D721Med (cell line): Measurements from ENCODE around the gene GABRB1.
"Not testable (repeated sequence)": the region's sequence is repeated elsewhere in the genome, so short reads cannot be mapped to it uniquely, and the experiment has no call there.

Experiments
- DNase-seq: peaks from one replicate; pipeline ENCODE4 v3.0.0; 2011; ENCODE audit warnings: low spot score; ENCODE audit not compliant: insufficient read length
- FAIRE-seq: peaks from 2 replicates; lab custom pipeline; 2011; peaks lifted over from hg19 to GRCh38; lab: Jason Lieb, UNC
- CTCF ChIP-seq: IDR thresholded peaks from 2 replicates; pipeline ENCODE4 v1.5.1; 2012; ENCODE audit warnings: mild to moderate bottlenecking, control low read depth; ENCODE audit not compliant: insufficient read depth; ENCODE audit errors: missing control alignments

The GABRB1 gene

GRCh38 chr4:47289805-47290204 is 258.4 kb downstream of the GABRB1 start:
- DNase-seq (no peak), FAIRE-seq (no peak)
- TF ChIP-seq CTCF = no peak

- not testable (repeated sequence) for DNase-seq, FAIRE-seq
Observed at GRCh38 chr4:47290873-47291272, 259.5 kb downstream of the GABRB1 start.

GRCh38 chr4:47309165-47309564 is 277.8 kb downstream of the GABRB1 start:
- FAIRE-seq (no peak), DNase-seq (no peak)
- no peak for TF ChIP-seq CTCF

GRCh38 chr4:47312170-47312569 is 280.8 kb downstream of the GABRB1 start:
- no peak for TF ChIP-seq CTCF
- no peak for DNase-seq
- FAIRE-seq = no peak

GRCh38 chr4:47313384-47313783 is 282.0 kb downstream of the GABRB1 start:
- FAIRE-seq = no peak
- DNase-seq = no peak
- TF ChIP-seq CTCF = no peak

- no peak for DNase-seq
Observed at GRCh38 chr4:47315346-47315745, 284.0 kb downstream of the GABRB1 start.

GRCh38 chr4:47326025-47326424 is 294.7 kb downstream of the GABRB1 start:
- FAIRE-seq (no peak), DNase-seq (no peak)
- TF ChIP-seq CTCF = no peak

More at GRCh38 chr4:47315346-47315745, 284.0 kb downstream of the GABRB1 start:
- TF ChIP-seq CTCF = no peak
- FAIRE-seq = no peak

- no peak for FAIRE-seq
- no peak for TF ChIP-seq CTCF
- no peak for DNase-seq
Observed at GRCh38 chr4:47330866-47331265, 299.5 kb downstream of the GABRB1 start.
